Ishikawa (cell line): ENCODE results near the gene IRAK2.

Experiments used
- CEBPB ChIP-seq: IDR thresholded peaks from 2 replicates; pipeline ENCODE4 v1.6.1; 2012
- REST ChIP-seq: IDR thresholded peaks from 2 replicates; pipeline ENCODE4 v1.6.1; 2012; ENCODE audit warnings: low read depth, mild to moderate bottlenecking
- TAF1 ChIP-seq: IDR thresholded peaks from 2 replicates; pipeline ENCODE4 v1.6.1; 2012; ENCODE audit warnings: low read depth, mild to moderate bottlenecking
- ZBTB7A ChIP-seq: IDR thresholded peaks from 2 replicates; pipeline ENCODE4 v1.6.1; 2012; ENCODE audit warnings: low read depth

- no peak for TF ChIP-seq REST
- TF ChIP-seq CEBPB, result no peak
- TF ChIP-seq ZBTB7A, result no peak
- no peak for TF ChIP-seq TAF1
These were observed 104.7 kb downstream of the IRAK2 start for GRCh38 chr3:10269443-10269842.
